HG02763 (cell line): ENCODE data around the gene ZNF483.
A peak's percentile ranks its signal among the peaks of the same experiment; 100 is the strongest.
"Not testable (repeated sequence)": the region's sequence is repeated elsewhere in the genome, so short reads cannot be mapped to it uniquely, and the experiment has no call there.

ENCODE experiments used
- ATAC-seq: cut with Tn5 transposase; IDR thresholded peaks from one replicate; pipeline ENCODE4 v1.9.1; 2021; ENCODE audit warnings: mild to moderate bottlenecking, moderate library complexity; ENCODE audit not compliant: unreplicated experiment

The ZNF483 gene

GRCh38 chr9:111525056-111525977 is at the start of gene ZNF483:
TSS of gene ZNF483 (plus strand) at chr9:111525179. CDS start at chr9:111527396, 2,217 bp downstream.
- no peak for ATAC-seq

- ATAC-seq: no peak
Observed at GRCh38 chr9:111475195-111475594, 49.8 kb upstream of the ZNF483 start.

- no peak for ATAC-seq
Observed at GRCh38 chr9:111477677-111478076, 47.3 kb upstream of the ZNF483 start.

GRCh38 chr9:111481885-111482636 is 42.9 kb upstream of the ZNF483 start:
- ATAC-seq: no peak

- ATAC-seq: peak; percentile 53
Observed at GRCh38 chr9:111482694-111483438, 42.1 kb upstream of the ZNF483 start.

GRCh38 chr9:111483439-111483857 is 41.5 kb upstream of the ZNF483 start:
- peak; percentile 29 for ATAC-seq

GRCh38 chr9:111483858-111484571 is 41.0 kb upstream of the ZNF483 start, which contains the start of gene ECPAS:
TSS of gene ECPAS (minus strand) at chr9:111484383. CDS start at chr9:111472918, 11,465 bp downstream.
- ATAC-seq: peak; percentile 52

GRCh38 chr9:111484572-111484894 is 40.4 kb upstream of the ZNF483 start:
- no peak for ATAC-seq

- ATAC-seq: not testable (repeated sequence)
Observed at GRCh38 chr9:111497196-111497595, 27.8 kb upstream of the ZNF483 start.

- ATAC-seq: no peak
Observed at GRCh38 chr9:111501005-111501562, 23.9 kb upstream of the ZNF483 start.

- no peak for ATAC-seq
Observed at GRCh38 chr9:111501648-111502047, 23.3 kb upstream of the ZNF483 start.

GRCh38 chr9:111502506-111502905 is 22.5 kb upstream of the ZNF483 start:
- ATAC-seq: no peak

- ATAC-seq: not testable (repeated sequence)
Observed at GRCh38 chr9:111511581-111511980, 13.4 kb upstream of the ZNF483 start.

GRCh38 chr9:111514967-111515366 is 10.0 kb upstream of the ZNF483 start:
- no peak for ATAC-seq

GRCh38 chr9:111516061-111516465 is 8.9 kb upstream of the ZNF483 start:
- no peak for ATAC-seq

GRCh38 chr9:111524731-111525055 is 286 bp upstream of the ZNF483 start:
- ATAC-seq: no peak

- no peak for ATAC-seq
Observed at GRCh38 chr9:111527347-111527746, 2.4 kb downstream of the ZNF483 start.

- ATAC-seq: no peak
Observed at GRCh38 chr9:111529787-111530186, 4.8 kb downstream of the ZNF483 start.

GRCh38 chr9:111531716-111532115 is 6.7 kb downstream of the ZNF483 start:
- ATAC-seq: no peak

GRCh38 chr9:111533099-111533790 is 8.3 kb downstream of the ZNF483 start:
- no peak for ATAC-seq
